Measurements from ENCODE around the gene TMEM170A.
"Not testable (repeated sequence)": the region's sequence is repeated elsewhere in the genome, so short reads cannot be mapped to it uniquely, and the experiment has no call there.

TMEM170A gene

GRCh38 chr16:75464122-75464918 lies at the start of gene TMEM170A:
TMEM170A (minus strand) TSS chr16:75464689; CDS start chr16:75464600, 89 bp downstream.
- peak; percentile 94 to 98 for DNase-seq (ENCODE audit: low read depth in 2 of 2)

GRCh38 chr16:75506574-75506973 lies 42.1 kb upstream of the TMEM170A start:
- no peak for DNase-seq (ENCODE audit: low read depth in 2 of 2)

- no peak for DNase-seq (ENCODE audit: low read depth in 2 of 2)
These were observed 41.6 kb upstream of the TMEM170A start for GRCh38 chr16:75506107-75506506.

GRCh38 chr16:75503801-75504200 lies 39.3 kb upstream of the TMEM170A start:
- DNase-seq (ENCODE audit: low read depth in 2 of 2): no peak

GRCh38 chr16:75502916-75503605 lies 38.6 kb upstream of the TMEM170A start:
- no peak for DNase-seq (ENCODE audit: low read depth in 2 of 2)

- DNase-seq (ENCODE audit: low read depth in 2 of 2): not testable (repeated sequence)
These were observed 37.3 kb upstream of the TMEM170A start for GRCh38 chr16:75501820-75502219.

GRCh38 chr16:75501359-75501758 lies 36.9 kb upstream of the TMEM170A start:
- no peak for DNase-seq (ENCODE audit: low read depth in 2 of 2)

- DNase-seq (ENCODE audit: low read depth in 2 of 2): not testable (repeated sequence)
These were observed 34.3 kb upstream of the TMEM170A start for GRCh38 chr16:75498605-75499322.

GRCh38 chr16:75497558-75497957 lies 33.1 kb upstream of the TMEM170A start:
- no peak for DNase-seq (ENCODE audit: low read depth in 2 of 2)

GRCh38 chr16:75495076-75495674 lies 30.7 kb upstream of the TMEM170A start, which contains the start of gene CHST6:
CHST6 (minus strand) TSS chr16:75495441; CDS start chr16:75479828, 15,613 bp downstream.
- peak in 1 of 2 donors; percentile 5 for DNase-seq (ENCODE audit: low read depth in 2 of 2)

- no peak for DNase-seq (ENCODE audit: low read depth in 2 of 2)
These were observed 30.2 kb upstream of the TMEM170A start for GRCh38 chr16:75494661-75495075.

GRCh38 chr16:75494184-75494583 lies 29.7 kb upstream of the TMEM170A start:
- DNase-seq (ENCODE audit: low read depth in 2 of 2): no peak

GRCh38 chr16:75491876-75492275 lies 27.4 kb upstream of the TMEM170A start:
- no peak for DNase-seq (ENCODE audit: low read depth in 2 of 2)

- DNase-seq (ENCODE audit: low read depth in 2 of 2): no peak
These were observed 23.8 kb upstream of the TMEM170A start for GRCh38 chr16:75488322-75488721.

- no peak for DNase-seq (ENCODE audit: low read depth in 2 of 2)
These were observed 22.3 kb upstream of the TMEM170A start for GRCh38 chr16:75486676-75487313.

- DNase-seq (ENCODE audit: low read depth in 2 of 2): no peak
These were observed 21.7 kb upstream of the TMEM170A start for GRCh38 chr16:75486014-75486675.

- DNase-seq (ENCODE audit: low read depth in 2 of 2): no peak
These were observed 20.9 kb upstream of the TMEM170A start for GRCh38 chr16:75485230-75486013.

GRCh38 chr16:75483222-75483621 lies 18.7 kb upstream of the TMEM170A start:
- DNase-seq (ENCODE audit: low read depth in 2 of 2): no peak

GRCh38 chr16:75482434-75483205 lies 18.1 kb upstream of the TMEM170A start:
- no peak for DNase-seq (ENCODE audit: low read depth in 2 of 2)

Measured in stimulated activated CD8-positive, alpha-beta memory T cell treated with anti-CD3 and anti-CD28 coated beads, Interleukin-7, amount 100 ng/mL, for 4 hours (primary cell).